Right lobe of liver (tissue), 6 donors: ENCODE data around the gene TRIML1. TPM values are rescaled to one million over a fixed set of nuclear protein-coding genes. Genes with fewer than 3 reads are reported as not detected.

Source experiments
- ATAC-seq, 4 donors: fragments of 200-7000 bp; cut with Tn5 transposase; one replicate each; pipeline ENCODE4 v1.9.1; 2020; ENCODE audit warnings: mild to moderate bottlenecking in 4 of 4, moderate library complexity in 4 of 4
- DNase-seq, 3 donors: peaks; one replicate each; pipeline ENCODE4 v3.0.0-alpha.2; 2020
- H3K27ac ChIP-seq, 3 donors: fragments of 200-600 bp; one replicate each; pipeline ENCODE4 v1.8.0; 2022
- H3K27me3 ChIP-seq, 2 donors: fragments of 200-600 bp; one replicate each; pipeline ENCODE4 v1.8.0; 2022
- H3K36me3 ChIP-seq, 4 donors: fragments of 200-600 bp; sonication (generic) in 1 of 4; one replicate each; pipeline versions ENCODE4 v1.5.1 to v1.8.0; 2017 to 2022; ENCODE audit warnings: control low read depth in 1 of 4
- H3K4me1 ChIP-seq, 4 donors: fragments of 200-600 bp; sonication (generic) in 1 of 4; one replicate each; pipeline versions ENCODE4 v1.5.1 to v1.8.0; 2017 to 2022; ENCODE audit warnings: control low read depth in 1 of 4
- H3K4me3 ChIP-seq, 3 donors: fragments of 200-600 bp; one replicate each; pipeline ENCODE4 v1.8.0; 2022
- H3K9me3 ChIP-seq, 4 donors: fragments of 200-600 bp; sonication (generic) in 1 of 4; one replicate each; pipeline versions ENCODE4 v1.5.1 to v1.8.0; 2017 to 2022; ENCODE audit warnings: control low read depth in 1 of 4
- CTCF ChIP-seq, 4 donors: fragments of 200-600 bp in 3 of 4; fragments of 450-650 bp in 1 of 4; IDR thresholded peaks; one replicate each; pipeline versions ENCODE4 v1.5.1 to v1.8.0; 2016 to 2022; ENCODE audit warnings: antibody characterized with exemption in 4 of 4, mild to moderate bottlenecking in 2 of 4
- POLR2A ChIP-seq: fragments of 450-650 bp; IDR thresholded peaks from one replicate; pipeline ENCODE4 v1.6.1; 2017; ENCODE audit warnings: antibody characterized with exemption, mild to moderate bottlenecking
- WGBS: methylation state at CpG from one replicate; pipeline ENCODE4 v1.1.6; 2018; ENCODE audit warnings: low coverage, low lambda C conversion rate; ENCODE audit not compliant: insufficient coverage; ENCODE audit errors: missing lambda C conversion rate; 5-methylcytosine and 5-hydroxymethylcytosine counted together
- intact Hi-C, 2 donors: fragments of 100-400 bp; cut with DNase I; formaldehyde crosslinking; loops; one replicate each; pipeline versions ENCODE4 v1.11.2 to v1.14.1; 2022
- total RNA-seq, 6 experiments: library from RNA; depleted of rRNA in 2 of 6; stranded (reverse); fragments of >200 nt in 2 of 6; fragmentation: NEBNext Ultra II Directional in 3 of 6; extraction: Animal tissue kit (Norgen Biotek cat#: 25700) in 3 of 6; gene quantifications; one replicate each; pipeline versions ENCODE4 v1.1.0 to v1.2.4, GENCODE V29; 2016 to 2023
- donor health status: DM: no; HTN: yes; CAD: no.
- donor health status: DM: no; HTN: no; CAD: no.
- donor health status: DM: no; HTN: no; CAD: no.
- donor health status: DM: no; HTN: yes; CAD: no.
- donor health status: DM: no; HTN: yes; CAD: no.

The TRIML1 gene
- total RNA-seq, 6 experiments from 2014 or later, result not detected

DNA sequence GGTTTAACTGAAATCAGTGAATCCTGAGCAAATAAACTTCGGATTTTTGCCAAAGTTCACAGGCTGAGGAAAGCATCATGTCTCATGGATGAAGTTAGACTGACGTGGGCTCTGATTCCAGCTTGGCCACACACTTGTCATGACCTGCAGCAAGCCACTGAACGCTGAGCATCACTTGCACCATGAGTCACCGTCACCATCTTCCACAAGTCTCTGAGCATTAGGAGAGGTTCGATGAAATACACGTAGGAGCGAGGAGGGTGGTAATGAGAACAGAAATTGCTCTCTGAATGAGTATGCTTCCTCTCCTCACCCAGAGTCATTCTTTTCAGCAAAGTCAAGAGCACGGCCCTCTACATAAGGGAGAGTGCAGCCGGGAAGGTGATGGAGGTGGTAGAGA lies 26.1 kb upstream of the TRIML1 start:
- H3K27me3 ChIP-seq, result no peaks in the 10 kb centered on the region
- TF ChIP-seq CTCF (IDR thresholded peaks at IDR 0.05), result no peak
- TF ChIP-seq POLR2A, result no peak
- H3K9me3 ChIP-seq, result no peaks in the 10 kb centered on the region
- H3K4me1 ChIP-seq, result no peaks in the 10 kb centered on the region
- ATAC-seq (no peak), DNase-seq (no peak)
- no peaks in the 10 kb centered on the region for H3K36me3 ChIP-seq
- no peak overlapping the region for H3K4me3 ChIP-seq
- intact Hi-C loops, result no loop called here
- WGBS, result 61% methylated on average over 7 of the region's 9 CpGs
- no peak overlapping the region for H3K27ac ChIP-seq

DNA sequence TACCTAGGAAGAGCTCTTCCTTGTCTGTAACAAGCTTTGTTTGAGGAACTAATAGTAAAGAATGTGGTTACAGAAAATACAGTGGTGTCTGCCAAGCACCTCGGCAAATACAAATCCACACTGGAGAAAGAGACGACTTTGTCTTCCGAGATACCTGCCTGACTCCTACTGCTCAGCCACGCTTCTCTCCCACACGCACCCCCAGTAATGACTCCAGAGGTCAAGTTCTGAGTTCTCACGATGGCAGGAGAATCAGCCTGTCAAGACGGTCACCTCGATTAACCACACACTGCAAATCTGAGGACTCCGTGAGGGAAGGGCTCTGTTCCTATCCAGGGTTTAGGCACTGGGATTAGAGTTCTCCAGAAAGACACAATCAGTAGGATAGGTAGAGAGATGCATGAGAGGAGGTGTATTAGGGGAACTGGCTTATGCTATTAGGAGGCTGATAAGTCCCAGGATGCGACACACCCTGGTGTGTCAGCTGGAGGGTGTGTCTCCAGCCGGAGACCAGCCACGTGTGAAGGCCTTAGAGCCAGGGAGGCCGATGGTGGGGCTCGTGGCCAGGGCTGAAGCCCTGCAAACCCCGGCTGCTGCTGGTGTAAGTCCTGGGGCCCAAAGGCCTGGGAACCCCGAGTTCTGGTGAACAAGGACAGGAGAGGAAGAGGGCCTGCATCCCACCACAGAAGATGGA lies 21.5 kb upstream of the TRIML1 start:
- H3K27me3 ChIP-seq, result no peaks in the 10 kb centered on the region
- no peak for TF ChIP-seq CTCF (IDR thresholded peaks at IDR 0.05)
- intact Hi-C loops, result no loop called here
- no peak for ATAC-seq
- no peak for DNase-seq
- no peak overlapping the region for H3K4me3 ChIP-seq
- H3K27ac ChIP-seq, result no peak overlapping the region
- H3K4me1 ChIP-seq, result no peaks in the 10 kb centered on the region
- H3K9me3 ChIP-seq, result no peaks in the 10 kb centered on the region
- no peaks in the 10 kb centered on the region for H3K36me3 ChIP-seq
- WGBS, result 47% methylated on average over 6 of the region's 16 CpGs

DNA sequence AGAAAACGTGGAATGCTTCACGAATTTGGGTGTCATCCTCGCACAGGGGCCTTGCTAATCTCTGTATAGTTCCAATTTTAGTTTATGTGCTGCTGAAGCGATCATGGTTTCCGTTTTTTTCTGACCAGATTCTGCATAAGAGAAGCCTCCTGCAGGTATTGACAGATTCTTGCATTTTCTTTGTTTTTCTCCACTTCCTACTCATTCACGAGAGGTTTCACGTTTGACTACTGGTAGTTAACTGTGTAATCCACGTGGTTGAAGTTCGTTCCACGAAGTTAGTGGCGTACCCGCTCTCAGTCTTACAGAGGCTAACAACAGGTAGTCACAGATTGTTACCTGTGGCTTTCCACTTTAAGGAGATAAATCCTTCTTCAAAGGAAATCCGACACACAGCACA lies 17.7 kb upstream of the TRIML1 start:
- no peak overlapping the region for H3K4me3 ChIP-seq
- H3K27ac ChIP-seq, result no peak overlapping the region
- ATAC-seq (no peak), DNase-seq (no peak)
- 24% methylated on average over 13 of the region's 13 CpGs for WGBS
- H3K27me3 ChIP-seq, result no peaks in the 10 kb centered on the region
- H3K9me3 ChIP-seq, result no peaks in the 10 kb centered on the region
- H3K4me1 ChIP-seq, result no peaks in the 10 kb centered on the region
- no peaks in the 10 kb centered on the region for H3K36me3 ChIP-seq
- intact Hi-C loops, result no loop called here
- TF ChIP-seq CTCF (IDR thresholded peaks at IDR 0.05) (no peak), POLR2A (no peak)

GRCh38 chr4:188127214-188127874 lies 11.9 kb upstream of the TRIML1 start:
- Histone ChIP-seq H3K9me3 (no peaks in the 10 kb centered on the region), H3K4me3 (no peak overlapping the region), H3K36me3 (no peaks in the 10 kb centered on the region), H3K27me3 (no peaks in the 10 kb centered on the region), H3K4me1 (no peaks in the 10 kb centered on the region), H3K27ac (no peak overlapping the region)
- TF ChIP-seq POLR2A, result no peak
- no peak for TF ChIP-seq CTCF (IDR thresholded peaks at IDR 0.05)
- 20% methylated on average over 3 of the region's 5 CpGs for WGBS
- intact Hi-C loops, result no loop called here
- no peak for DNase-seq
- ATAC-seq, result peak in 1 of 4 donors; percentile 27
